Subcutaneous adipose tissue (tissue), 4 donors: Measurements from ENCODE around the gene RXFP1. TPM values are rescaled to one million over a fixed set of nuclear protein-coding genes. Genes with fewer than 3 reads are reported as not detected.

Experiments
- CTCF ChIP-seq: fragments of 450-650 bp; IDR thresholded peaks from one replicate; pipeline ENCODE4 v1.5.1; 2016; ENCODE audit warnings: low read depth, mild to moderate bottlenecking, control low read depth, antibody characterized with exemption, moderate library complexity
- small RNA-seq: library from RNA; depleted of rRNA; stranded (forward); fragments of <200 nt; gene quantifications from one replicate; pipeline ENCODE3, GENCODE V24; 2016
- total RNA-seq, 4 donors: library from RNA; depleted of rRNA; stranded (reverse); fragments of >200 nt; gene quantifications; one replicate each; pipeline ENCODE4 v1.1.0, GENCODE V29; 2016

Gene RXFP1
- total RNA-seq, 4 donors from 2014 or later: not detected

GRCh38 chr4:158671915-158672806 is 150.5 kb downstream of the RXFP1 start, which contains the start of gene ETFDH:
Gene ETFDH, plus strand, starts transcription at chr4:158672296. Its CDS starts 161 bp downstream, at chr4:158672457.
- TF ChIP-seq CTCF: no peak

- TF ChIP-seq CTCF: no peak
Observed at GRCh38 chr4:158673633-158674032, 152.0 kb downstream of the RXFP1 start.

- TF ChIP-seq CTCF: no peak
Observed at GRCh38 chr4:158676076-158676475, 154.4 kb downstream of the RXFP1 start.

GRCh38 chr4:158678767-158679166 is 157.1 kb downstream of the RXFP1 start:
- TF ChIP-seq CTCF: no peak

GRCh38 chr4:158681629-158682028 is 159.9 kb downstream of the RXFP1 start:
- no peak for TF ChIP-seq CTCF

- TF ChIP-seq CTCF: no peak
Observed at GRCh38 chr4:158682066-158682465, 160.4 kb downstream of the RXFP1 start.

GRCh38 chr4:158688813-158689212 is 167.1 kb downstream of the RXFP1 start:
- TF ChIP-seq CTCF: no peak

Small RNAs within 50 kb of the gene (small RNA-seq; reads per million reads assigned to genes)
- not detected for gene RF00012

Other genes starting within 250 kb of the RXFP1 start
- 1 to 10 TPM; 3.0 to 6.5 (median 4.2) TPM for gene C4orf46, start 150.0 kb downstream of the RXFP1 start, total RNA-seq
- gene ETFDH, start 150.4 kb downstream of the RXFP1 start, total RNA-seq: 10 to 100 TPM; 48.7 to 72.7 (median 54.2) TPM
- 10 to 100 TPM; 14.7 to 41.1 (median 24.6) TPM for gene PPID, start 201.5 kb downstream of the RXFP1 start, total RNA-seq
- 10 to 100 TPM; 64.1 to 97.1 (median 83.9) TPM for gene FNIP2, start 247.1 kb downstream of the RXFP1 start, total RNA-seq